ENCODE measurements around the gene TESMIN.

Gene TESMIN

GRCh38 chr11:68775951-68776388 is 24.6 kb upstream of the TESMIN start:
- TF ChIP-seq POLR2A (IDR thresholded peaks at IDR 0.05; ENCODE audit: extremely low read depth, insufficient read length) (no peak), MAX (IDR thresholded peaks at IDR 0.05; ENCODE audit: low read depth, low read length) (no peak), MYC (IDR thresholded peaks at IDR 0.05; ENCODE audit: low read depth, low read length) (no peak)
- no peak for DNase-seq (ENCODE audit: low read depth)
- no peak overlapping the region for H3K4me3 ChIP-seq (ENCODE audit: low read depth, low read length)

GRCh38 chr11:68774194-68774585 is 22.9 kb upstream of the TESMIN start:
- no peak for DNase-seq (ENCODE audit: low read depth)
- TF ChIP-seq POLR2A (IDR thresholded peaks at IDR 0.05; ENCODE audit: extremely low read depth, insufficient read length) (no peak), MYC (IDR thresholded peaks at IDR 0.05; ENCODE audit: low read depth, low read length) (no peak), MAX (IDR thresholded peaks at IDR 0.05; ENCODE audit: low read depth, low read length) (no peak), CTCF (IDR thresholded peaks at IDR 0.05; ENCODE audit: low read depth, low read length) (no peak)
- H3K4me3 ChIP-seq (ENCODE audit: low read depth, low read length) = no peak overlapping the region

- no peak for DNase-seq (ENCODE audit: low read depth)
- H3K4me3 ChIP-seq (ENCODE audit: low read depth, low read length) = no peak overlapping the region
- TF ChIP-seq MYC (IDR thresholded peaks at IDR 0.05; ENCODE audit: low read depth, low read length) = no peak
- no peak for TF ChIP-seq MAX (IDR thresholded peaks at IDR 0.05; ENCODE audit: low read depth, low read length)
- no peak for TF ChIP-seq CTCF (IDR thresholded peaks at IDR 0.05; ENCODE audit: low read depth, low read length)
- no peak for TF ChIP-seq POLR2A (IDR thresholded peaks at IDR 0.05; ENCODE audit: extremely low read depth, insufficient read length)
Observed at GRCh38 chr11:68773521-68774193, 22.3 kb upstream of the TESMIN start.

GRCh38 chr11:68772936-68773335 is 21.6 kb upstream of the TESMIN start:
- TF ChIP-seq MYC (IDR thresholded peaks at IDR 0.05; ENCODE audit: low read depth, low read length) (no peak), MAX (IDR thresholded peaks at IDR 0.05; ENCODE audit: low read depth, low read length) (no peak), POLR2A (IDR thresholded peaks at IDR 0.05; ENCODE audit: extremely low read depth, insufficient read length) (no peak), CTCF (IDR thresholded peaks at IDR 0.05; ENCODE audit: low read depth, low read length) (no peak)
- no peak for DNase-seq (ENCODE audit: low read depth)

GRCh38 chr11:68770781-68771180 is 19.5 kb upstream of the TESMIN start:
- DNase-seq (ENCODE audit: low read depth) = no peak
- no peak for TF ChIP-seq CTCF (IDR thresholded peaks at IDR 0.05; ENCODE audit: low read depth, low read length)
- TF ChIP-seq POLR2A (IDR thresholded peaks at IDR 0.05; ENCODE audit: extremely low read depth, insufficient read length) = no peak
- TF ChIP-seq MAX (IDR thresholded peaks at IDR 0.05; ENCODE audit: low read depth, low read length) = no peak
- TF ChIP-seq MYC (IDR thresholded peaks at IDR 0.05; ENCODE audit: low read depth, low read length) = no peak
- no peak overlapping the region for H3K4me3 ChIP-seq (ENCODE audit: low read depth, low read length)

More at GRCh38 chr11:68772936-68773335, 21.6 kb upstream of the TESMIN start:
- no peak overlapping the region for H3K4me3 ChIP-seq (ENCODE audit: low read depth, low read length)

- DNase-seq (ENCODE audit: low read depth) = no peak
- TF ChIP-seq MYC (IDR thresholded peaks at IDR 0.05; ENCODE audit: low read depth, low read length) (no peak), POLR2A (IDR thresholded peaks at IDR 0.05; ENCODE audit: extremely low read depth, insufficient read length) (no peak), MAX (IDR thresholded peaks at IDR 0.05; ENCODE audit: low read depth, low read length) (no peak), CTCF (IDR thresholded peaks at IDR 0.05; ENCODE audit: low read depth, low read length) (no peak)
- H3K4me3 ChIP-seq (ENCODE audit: low read depth, low read length) = no peak overlapping the region
Observed at GRCh38 chr11:68767672-68768071, 16.4 kb upstream of the TESMIN start.
